ENCODE data around the gene NDUFA7.
"Not testable (repeated sequence)": the region's sequence is repeated elsewhere in the genome, so short reads cannot be mapped to it uniquely, and the experiment has no call there.

Gene NDUFA7

GRCh38 chr19:8341504-8341903 is 20.3 kb upstream of the NDUFA7 start:
- not testable (repeated sequence) for DNase-seq

- DNase-seq = no peak
Measured at GRCh38 chr19:8340341-8341096, 19.3 kb upstream of the NDUFA7 start.

DNA sequence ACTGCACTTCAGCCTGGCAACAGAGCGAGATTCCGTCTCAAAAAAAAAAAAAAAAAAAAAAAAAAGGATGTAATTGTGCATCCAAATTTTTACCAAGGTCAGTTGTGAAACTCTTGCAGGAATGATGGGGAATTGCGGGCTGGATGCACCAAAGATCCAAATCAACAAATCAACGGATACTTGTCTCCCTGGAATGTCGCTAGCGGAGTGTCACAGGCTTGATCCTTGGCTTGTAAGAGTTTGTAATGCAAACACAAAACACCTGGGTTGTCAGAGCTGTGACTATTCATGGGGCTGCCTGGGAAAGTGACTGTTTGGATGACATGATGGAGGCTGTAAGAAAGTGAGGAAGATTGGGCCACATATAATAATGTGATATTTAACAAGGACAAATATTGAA is 17.7 kb upstream of the NDUFA7 start:
- DNase-seq = no peak

DNA sequence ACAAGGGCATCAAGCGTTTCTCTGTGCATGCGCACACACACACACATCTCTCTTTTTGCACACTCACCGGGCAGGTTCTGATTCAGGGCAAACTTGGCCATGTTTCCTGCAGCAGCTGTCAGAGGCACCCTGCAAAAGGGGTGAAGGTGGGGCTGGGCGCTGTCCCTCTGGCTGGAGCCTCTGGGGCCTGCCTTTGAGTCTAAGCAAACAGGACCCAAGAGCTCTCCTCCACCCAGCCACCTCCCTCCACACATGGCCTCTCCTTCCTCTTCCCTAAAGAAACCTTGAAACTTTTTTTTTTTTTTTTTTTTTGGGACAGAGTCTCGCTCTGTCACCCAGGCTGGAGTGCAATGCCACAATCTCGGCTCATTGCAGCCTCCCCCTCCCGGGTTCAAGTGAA is 16.6 kb upstream of the NDUFA7 start:
- DNase-seq = no peak

DNA sequence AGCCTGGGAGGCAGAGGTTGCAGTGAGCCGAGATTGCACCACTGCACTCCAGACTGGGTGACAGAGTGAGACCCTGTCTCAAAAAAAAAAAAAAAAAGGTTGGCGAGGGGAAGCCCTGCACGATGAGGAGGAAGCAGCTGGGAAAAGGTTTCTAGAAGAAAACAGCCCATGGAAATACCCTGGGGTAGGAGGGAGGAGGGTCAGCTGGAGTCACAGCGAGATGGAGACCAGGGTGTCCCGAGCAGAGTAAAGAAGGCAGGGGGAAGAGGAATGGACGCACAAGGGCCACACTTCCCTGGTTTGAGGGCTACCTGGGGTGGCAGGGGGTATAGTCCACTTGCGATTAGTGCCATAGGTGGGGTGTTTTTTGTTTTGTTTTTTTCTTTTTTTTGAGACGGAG is 15.5 kb upstream of the NDUFA7 start:
- no peak for DNase-seq

DNA sequence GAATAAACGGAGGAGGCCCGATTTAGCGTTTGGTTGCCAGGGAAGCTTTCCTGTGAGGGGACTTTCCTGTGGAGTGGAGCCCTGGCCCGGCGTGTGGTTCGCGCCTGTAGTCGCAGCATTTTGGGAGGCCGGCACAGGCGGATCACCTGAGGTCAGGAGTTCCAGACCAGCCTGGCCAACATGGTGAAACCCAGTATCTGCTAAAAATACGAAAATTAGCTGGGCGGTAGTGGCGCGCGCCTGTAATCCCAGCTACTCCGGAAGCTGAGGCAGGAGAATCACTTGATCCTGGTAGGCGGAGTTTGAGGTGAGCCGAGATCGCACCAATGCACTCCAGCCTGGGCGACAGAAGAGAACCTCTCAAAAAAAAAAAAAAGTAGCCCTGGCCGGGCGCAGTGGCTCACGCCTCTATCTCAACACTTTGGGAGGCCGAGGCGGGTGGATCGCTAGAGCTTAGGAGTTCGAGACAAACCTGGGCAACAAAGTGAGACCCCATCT is 14.9 kb upstream of the NDUFA7 start:
- DNase-seq = no peak

- DNase-seq = no peak
Measured at GRCh38 chr19:8335343-8336071, 14.3 kb upstream of the NDUFA7 start.

DNA sequence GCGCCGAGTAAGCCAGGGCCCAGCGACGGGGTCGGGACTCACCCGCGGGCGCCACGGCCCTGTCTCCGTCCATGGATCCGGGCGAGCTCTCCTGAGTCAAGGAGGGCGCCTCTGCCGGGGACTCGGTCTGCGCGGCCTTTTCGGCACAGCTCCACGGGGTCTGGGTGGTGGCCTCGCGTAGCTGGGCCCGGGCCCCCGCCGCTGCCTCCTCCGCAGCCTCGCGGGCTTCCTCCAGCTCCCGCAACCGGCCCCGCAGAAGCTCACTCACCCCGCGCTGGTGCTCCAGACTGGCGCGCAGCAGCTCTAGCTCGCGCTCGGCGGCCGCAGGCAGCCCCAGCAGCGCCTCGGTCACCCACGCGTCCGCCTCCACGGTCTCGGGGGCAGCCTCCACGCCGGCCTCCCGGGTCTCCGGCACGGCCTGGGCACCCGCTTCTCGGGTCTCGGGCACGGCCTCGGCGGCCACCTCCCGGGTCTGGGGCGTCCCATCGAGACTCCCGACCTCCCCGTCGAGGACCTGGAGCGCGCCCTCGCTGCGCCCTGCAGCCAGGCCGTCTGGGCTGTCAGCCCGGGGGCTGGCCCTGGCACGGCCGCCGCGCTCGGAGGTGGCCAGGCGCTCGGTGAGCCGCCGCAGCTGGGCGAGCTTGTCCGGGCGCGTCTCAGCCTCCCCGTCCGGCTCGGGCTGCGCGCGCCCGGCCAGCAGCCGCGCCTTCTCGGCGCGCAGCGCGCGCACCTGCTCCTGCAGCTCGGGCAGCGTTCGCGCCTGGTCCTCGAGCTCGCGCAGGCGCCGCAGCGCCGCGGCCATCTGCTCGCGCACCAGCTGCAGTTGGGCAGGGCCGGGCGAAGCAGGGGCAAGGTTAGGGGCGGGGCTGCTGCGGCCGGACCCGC is 13.5 kb upstream of the NDUFA7 start:
- DNase-seq = peak in 1 of 2 experiments; percentile 44

DNA sequence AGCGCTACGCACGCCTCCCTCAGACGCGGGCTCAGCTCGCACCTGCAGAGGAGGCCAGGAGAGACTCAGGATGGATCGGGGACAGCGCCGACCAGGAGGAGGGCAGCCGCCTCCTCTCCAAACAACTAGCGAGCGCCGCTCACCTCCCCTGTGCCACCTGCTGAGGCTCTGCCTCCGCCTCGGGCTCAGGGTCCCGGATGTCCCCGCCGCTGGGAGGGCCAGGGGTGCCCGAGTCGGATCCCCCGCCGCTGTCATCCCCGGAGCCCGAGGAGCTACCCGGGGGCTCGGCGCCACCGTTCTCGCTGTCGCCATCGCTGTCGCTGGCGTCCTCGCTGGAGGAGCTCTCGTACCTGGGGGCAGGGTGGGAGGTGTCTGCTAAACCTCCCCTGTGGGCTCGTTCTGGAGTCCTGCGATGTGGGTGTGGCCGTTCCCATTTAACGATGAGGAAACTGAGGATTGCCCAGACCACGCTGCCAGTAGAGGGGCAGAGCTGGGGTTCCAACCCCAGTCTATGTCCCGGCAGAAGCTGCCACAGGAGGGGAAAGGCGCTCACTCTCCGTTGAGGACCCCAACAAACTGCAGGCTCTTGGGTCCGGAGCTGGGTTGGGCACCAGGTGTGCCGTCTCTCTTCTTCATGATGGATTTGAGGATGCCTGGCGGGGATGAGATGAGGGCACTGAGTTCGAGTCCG is 12.7 kb upstream of the NDUFA7 start:
- DNase-seq = no peak

DNA sequence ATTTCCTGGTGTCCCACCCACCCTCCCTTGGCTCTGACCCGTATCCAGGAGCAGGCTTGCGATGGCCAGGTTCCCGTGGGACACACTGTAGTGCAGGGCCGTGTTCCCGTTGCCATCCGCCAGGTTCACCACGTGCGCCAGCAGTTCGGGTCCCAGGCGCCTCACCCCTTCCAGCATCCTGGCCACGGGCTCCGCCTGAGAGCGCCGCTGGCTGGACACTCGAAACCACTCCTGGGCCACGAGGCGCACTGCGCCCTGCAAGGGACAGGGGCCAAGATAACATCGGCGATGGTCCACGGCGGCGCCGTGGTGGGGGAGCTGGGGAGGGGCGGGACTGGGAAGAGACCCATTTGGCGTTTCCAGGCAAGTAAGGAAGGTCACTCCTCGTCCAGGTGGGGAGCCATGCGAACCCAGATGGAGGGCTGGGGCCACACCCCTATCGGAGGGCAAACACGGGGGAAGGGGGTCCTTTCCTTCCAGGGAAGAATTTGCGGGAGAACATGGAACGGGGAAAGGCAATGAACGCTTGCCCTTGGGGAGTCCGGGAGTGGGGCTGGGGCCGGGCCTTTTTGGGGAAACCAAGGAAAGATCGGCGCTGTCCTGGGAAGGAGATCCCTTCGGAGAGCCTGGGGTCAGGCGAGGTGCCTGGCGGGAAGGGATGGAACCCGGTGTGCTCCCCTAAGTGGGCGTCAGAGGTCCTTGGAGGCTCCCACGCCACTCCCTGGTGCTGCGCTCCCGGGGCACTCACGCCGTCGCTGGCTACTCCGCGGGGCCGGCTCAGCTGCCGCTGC is 12.0 kb upstream of the NDUFA7 start:
- no peak for DNase-seq

DNA sequence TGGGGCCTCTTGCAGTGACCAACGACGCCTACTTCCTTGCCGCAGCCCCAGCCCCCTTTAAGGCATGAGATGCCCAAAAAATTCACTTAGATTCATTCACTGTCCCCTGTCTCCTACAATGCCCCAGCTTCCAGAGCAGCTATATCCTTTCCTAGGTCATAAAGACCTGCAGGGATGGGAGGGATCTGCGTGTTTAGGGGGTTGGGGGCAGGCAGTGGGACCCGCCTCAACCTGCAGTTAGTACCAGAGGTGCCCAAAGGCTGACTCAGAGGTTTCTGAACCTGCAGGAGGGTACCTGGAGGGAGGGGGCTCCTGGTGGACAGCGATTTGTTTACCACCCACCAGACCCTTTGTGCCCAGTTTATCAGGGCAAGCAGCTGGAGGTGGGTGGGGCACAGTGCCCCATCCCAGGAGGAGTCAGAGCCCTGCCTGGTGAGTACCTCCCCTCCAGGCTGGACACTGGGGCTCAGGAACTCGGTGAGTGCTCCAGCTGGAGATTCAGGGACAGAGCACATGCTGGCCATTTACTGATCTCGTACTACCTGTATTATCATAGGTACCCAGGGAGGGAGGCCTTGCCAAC is 10.2 kb upstream of the NDUFA7 start:
- DNase-seq = no peak

GRCh38 chr19:8329996-8330395 is 8.8 kb upstream of the NDUFA7 start:
- no peak for DNase-seq

- DNase-seq = no peak
Measured at GRCh38 chr19:8325454-8325853, 4.3 kb upstream of the NDUFA7 start.

- DNase-seq = no peak
Measured at GRCh38 chr19:8324186-8325050, 3.2 kb upstream of the NDUFA7 start.

DNA sequence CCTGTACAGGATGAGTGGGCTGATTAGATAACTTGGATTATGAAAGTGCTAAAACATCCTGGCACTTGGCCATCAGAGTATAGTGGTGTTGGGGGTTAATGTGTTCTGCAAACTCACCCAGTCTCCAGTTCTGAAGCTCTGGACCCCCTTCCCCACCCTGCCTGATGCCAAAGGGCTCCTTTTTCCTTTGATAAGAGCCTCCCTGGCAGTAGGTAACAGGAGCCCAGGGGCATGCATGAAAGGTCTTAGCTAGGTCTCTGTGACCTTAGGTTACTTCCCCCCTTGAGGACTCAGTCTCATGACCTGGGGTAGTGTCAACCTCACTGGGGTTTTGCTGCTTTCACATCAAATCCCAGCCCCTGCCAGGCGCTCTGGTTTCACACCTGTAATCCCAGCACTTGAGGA is 2.6 kb upstream of the NDUFA7 start:
- DNase-seq = no peak

GRCh38 chr19:8322638-8322997 is 1.4 kb upstream of the NDUFA7 start:
- no peak for DNase-seq

DNA sequence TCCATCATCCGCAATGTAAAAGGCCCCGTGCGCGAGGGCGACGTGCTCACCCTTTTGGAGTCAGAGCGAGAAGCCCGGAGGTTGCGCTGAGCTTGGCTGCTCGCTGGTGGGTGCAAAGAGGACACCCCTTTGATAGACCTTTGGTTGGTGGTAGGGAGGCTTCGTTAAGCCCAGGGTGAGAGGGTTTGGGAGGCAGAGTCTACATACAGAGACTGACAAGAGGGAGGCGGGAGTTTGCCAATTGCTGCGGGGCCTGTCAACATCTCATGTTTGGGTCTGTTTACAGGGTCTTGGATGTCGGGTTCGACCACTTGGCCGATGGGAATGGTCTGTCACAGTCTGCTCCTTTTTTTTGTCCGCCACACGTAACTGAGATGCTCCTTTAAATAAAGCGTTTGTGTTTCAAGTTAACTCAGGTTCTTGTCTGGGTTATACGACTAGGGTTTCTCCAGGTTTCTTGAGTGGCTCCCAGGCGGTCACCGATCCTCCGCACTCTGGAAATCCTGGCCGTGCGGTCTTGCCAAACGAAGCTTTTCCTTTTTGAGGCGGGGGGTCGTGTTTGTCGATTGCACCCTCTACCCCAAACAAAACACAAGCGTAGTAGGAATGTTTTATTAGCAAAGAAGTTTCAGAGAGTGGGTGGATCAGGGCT is 937 bp upstream of the NDUFA7 start:
- no peak for DNase-seq

DNA sequence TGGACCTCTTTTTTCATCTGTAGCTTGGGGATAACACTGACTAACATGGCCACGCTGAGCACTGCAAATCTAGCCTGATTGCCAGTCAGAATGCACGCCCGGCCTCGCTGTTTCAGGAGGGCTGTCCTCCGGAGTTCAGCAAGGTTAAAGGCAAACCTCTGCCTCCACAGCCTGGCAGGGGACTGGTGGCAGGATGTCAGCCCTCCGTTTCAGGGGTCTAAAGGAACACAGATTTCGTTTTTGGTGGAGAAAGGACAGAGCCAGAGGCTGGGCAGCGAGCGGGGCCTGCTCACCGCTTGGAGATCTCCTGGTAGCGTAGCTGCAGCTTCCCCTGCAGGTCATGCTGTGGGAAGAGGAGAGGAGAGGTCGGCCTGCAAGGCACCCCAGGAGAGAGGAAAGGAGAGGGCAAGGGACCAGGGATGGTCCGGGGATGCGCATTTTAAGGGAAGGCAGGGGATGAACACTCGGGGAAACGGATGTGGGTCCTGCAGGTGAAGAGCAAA is 560 bp downstream of the NDUFA7 start:
- no peak for DNase-seq

GRCh38 chr19:8319807-8320520 is 1.2 kb downstream of the NDUFA7 start:
- no peak for DNase-seq

All from NCI-H1930 (cell line).